Measurements from ENCODE around the gene DHRS7B.

Gene DHRS7B

GRCh38 chr17:21210411-21211076, 83.8 kb downstream of the DHRS7B start:
- no peak overlapping the region for H3K4me3 ChIP-seq (ENCODE audit: low read depth, low read length)
- no peak for TF ChIP-seq CTCF (conservative IDR thresholded peaks at IDR 0.05; ENCODE audit: low read depth, low read length)
- DNase-seq (ENCODE audit: low read depth), result peak; percentile 48

- H3K4me3 ChIP-seq (ENCODE audit: low read depth, low read length), result no peak overlapping the region
- no peak for DNase-seq (ENCODE audit: low read depth)
- TF ChIP-seq CTCF (conservative IDR thresholded peaks at IDR 0.05; ENCODE audit: low read depth, low read length), result no peak
These were observed 85.2 kb downstream of the DHRS7B start for GRCh38 chr17:21211825-21212479.

GRCh38 chr17:21212826-21213637, 86.3 kb downstream of the DHRS7B start:
- peak overlapping the region; percentile 99 for H3K4me3 ChIP-seq (ENCODE audit: low read depth, low read length)
- TF ChIP-seq CTCF (conservative IDR thresholded peaks at IDR 0.05; ENCODE audit: low read depth, low read length), result no peak
- peak; percentile 25 for DNase-seq (ENCODE audit: low read depth)

GRCh38 chr17:21213638-21214014, 86.9 kb downstream of the DHRS7B start:
- no peak for DNase-seq (ENCODE audit: low read depth)
- H3K4me3 ChIP-seq (ENCODE audit: low read depth, low read length), result peak overlapping the region; percentile 99

GRCh38 chr17:21214015-21214776, 87.4 kb downstream of the DHRS7B start, which contains the start of gene TMEM11:
TMEM11 (minus strand) TSS chr17:21214161; CDS start chr17:21214152, 9 bp downstream.
- H3K4me3 ChIP-seq (ENCODE audit: low read depth, low read length), result peak within 1 kb of the TSS; percentile 99
- DNase-seq (ENCODE audit: low read depth), result peak; percentile 97
- TF ChIP-seq CTCF (conservative IDR thresholded peaks at IDR 0.05; ENCODE audit: low read depth, low read length), result no peak

More at GRCh38 chr17:21213638-21214014, 86.9 kb downstream of the DHRS7B start:
- no peak for TF ChIP-seq CTCF (conservative IDR thresholded peaks at IDR 0.05; ENCODE audit: low read depth, low read length)

GRCh38 chr17:21214777-21215541, 88.2 kb downstream of the DHRS7B start:
- peak overlapping the region; percentile 99 for H3K4me3 ChIP-seq (ENCODE audit: low read depth, low read length)
- DNase-seq (ENCODE audit: low read depth), result peak; percentile 39
- no peak for TF ChIP-seq CTCF (conservative IDR thresholded peaks at IDR 0.05; ENCODE audit: low read depth, low read length)
